GM19455 (cell line): ENCODE measurements around the gene GABBR2.

Source experiments
- ATAC-seq: cut with Tn5 transposase; IDR thresholded peaks from one replicate; pipeline ENCODE4 v1.9.1; 2021; ENCODE audit not compliant: unreplicated experiment

GABBR2 gene

GRCh38 chr9:98570663-98571440, 137.9 kb downstream of the GABBR2 start:
- ATAC-seq = no peak

GRCh38 chr9:98570055-98570454, 138.7 kb downstream of the GABBR2 start:
- ATAC-seq = no peak

DNA sequence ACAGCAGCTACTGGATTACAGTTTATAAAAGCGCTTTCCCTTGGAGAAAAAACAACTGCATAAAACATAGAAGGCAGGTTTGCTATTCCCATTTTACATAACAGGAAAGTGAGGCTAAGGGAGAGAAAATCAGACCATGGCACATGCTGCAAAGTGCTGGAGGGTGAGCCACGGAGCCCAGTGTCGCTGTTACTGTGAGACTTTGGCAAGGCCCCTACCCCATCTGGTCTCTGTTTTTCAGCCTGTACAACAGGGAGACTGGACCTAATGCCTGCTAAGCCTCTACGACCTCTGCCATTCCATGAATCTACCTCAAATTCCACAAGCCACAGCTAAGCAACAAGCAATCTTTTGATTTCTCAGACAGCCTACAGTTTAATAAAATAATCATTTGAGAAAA, 139.2 kb downstream of the GABBR2 start:
- no peak for ATAC-seq

- ATAC-seq = no peak
These were observed 139.7 kb downstream of the GABBR2 start for GRCh38 chr9:98568909-98569469.

DNA sequence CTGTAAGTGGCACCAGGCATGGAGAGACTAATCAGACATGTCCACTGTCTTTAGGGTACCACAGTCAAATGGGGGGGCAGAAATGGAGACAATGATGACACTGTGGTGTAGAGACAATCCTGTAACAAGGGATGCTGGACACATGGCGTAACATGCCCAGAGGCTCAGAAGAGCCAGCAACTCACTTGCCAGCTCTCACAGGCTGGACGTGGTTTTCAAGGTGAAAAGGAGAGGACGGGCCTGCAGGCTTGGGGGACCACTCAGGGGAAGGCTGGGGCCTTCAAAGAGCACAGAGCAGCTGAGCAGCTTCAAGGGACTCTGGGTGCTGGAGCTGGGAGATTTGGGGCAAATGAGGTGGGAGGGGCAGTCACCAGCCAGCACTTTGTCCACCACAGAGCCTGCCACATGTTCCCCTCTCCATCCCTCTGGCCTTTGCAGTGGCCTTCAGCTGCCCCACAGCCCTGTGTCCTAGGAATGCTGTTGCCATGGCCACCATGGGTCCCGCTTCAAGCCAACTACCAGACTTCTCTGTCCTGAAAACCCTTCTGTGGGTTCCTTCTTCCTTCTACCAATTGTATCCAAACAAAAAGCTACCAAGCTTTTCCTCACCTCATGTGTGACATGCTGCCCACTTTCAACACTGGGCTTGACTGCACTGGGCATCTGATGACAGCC, 140.4 kb downstream of the GABBR2 start:
- no peak for ATAC-seq

GRCh38 chr9:98567540-98568233, 141.0 kb downstream of the GABBR2 start:
- ATAC-seq = no peak

DNA sequence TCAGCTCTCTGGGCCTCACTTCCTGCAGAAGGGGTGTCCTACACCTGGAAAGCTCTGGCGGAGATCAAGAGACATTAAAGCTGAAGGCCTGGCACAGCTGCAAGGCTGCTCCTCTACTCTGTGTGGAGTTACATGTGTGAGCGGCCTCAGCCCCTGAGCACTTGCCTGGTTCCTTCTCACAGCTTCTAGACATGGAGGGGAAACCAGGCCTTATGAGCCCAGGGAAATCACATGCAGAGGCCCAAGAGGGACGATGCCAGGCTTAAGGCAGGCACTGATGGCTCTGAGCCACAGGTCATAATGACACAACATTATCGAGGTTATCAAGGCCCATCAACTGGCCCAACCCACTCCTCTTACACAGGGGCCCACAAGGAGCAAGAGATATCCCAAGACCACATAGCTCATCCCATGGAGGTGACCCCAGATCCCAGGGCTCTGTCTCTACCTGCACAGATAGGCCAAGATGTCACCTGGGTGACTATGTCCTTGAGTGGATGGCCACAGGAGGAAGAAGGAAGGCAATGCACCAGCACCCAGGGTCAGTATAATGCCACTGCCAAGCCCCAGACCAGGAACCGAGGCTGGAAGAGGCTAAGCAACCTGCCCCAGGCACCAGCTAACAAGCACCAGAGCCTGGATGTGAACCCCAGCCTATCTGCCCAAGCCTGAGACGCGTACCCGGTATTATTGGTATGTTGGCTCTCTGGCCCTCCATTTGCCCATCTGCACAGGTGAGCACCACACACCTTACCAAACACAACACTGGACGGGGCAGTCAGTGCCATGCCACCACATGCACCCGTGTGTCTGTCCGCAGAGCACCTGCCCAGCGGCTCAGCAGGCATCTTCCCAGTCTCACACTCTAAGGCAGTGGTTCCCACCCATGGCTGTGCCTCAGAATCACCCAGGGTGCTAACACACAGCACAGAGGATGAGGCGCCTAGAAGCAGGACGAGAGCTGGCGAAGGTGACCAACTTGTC, 143.3 kb downstream of the GABBR2 start:
- ATAC-seq = no peak

- ATAC-seq = no peak
These were observed 144.0 kb downstream of the GABBR2 start for GRCh38 chr9:98564714-98565113.

DNA sequence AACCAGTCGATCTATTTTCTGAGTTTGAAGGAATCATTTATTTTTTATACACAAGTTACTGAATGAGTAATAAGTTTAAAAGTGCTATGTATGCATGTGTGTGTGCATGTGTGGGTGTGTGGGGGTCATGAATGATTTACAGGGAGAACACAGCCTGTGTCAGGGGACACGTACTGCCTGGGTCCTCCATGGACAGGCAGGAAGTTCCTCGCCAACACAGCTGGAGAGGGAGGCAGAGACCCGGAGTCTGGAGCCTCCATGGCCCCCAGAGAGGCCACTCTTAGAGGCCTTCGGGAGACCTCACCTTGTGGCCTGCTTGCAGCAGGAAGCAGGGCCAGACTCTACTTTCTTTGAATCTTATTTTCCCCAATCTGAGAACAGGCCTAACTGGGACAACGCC, 144.7 kb downstream of the GABBR2 start:
- ATAC-seq = no peak

DNA sequence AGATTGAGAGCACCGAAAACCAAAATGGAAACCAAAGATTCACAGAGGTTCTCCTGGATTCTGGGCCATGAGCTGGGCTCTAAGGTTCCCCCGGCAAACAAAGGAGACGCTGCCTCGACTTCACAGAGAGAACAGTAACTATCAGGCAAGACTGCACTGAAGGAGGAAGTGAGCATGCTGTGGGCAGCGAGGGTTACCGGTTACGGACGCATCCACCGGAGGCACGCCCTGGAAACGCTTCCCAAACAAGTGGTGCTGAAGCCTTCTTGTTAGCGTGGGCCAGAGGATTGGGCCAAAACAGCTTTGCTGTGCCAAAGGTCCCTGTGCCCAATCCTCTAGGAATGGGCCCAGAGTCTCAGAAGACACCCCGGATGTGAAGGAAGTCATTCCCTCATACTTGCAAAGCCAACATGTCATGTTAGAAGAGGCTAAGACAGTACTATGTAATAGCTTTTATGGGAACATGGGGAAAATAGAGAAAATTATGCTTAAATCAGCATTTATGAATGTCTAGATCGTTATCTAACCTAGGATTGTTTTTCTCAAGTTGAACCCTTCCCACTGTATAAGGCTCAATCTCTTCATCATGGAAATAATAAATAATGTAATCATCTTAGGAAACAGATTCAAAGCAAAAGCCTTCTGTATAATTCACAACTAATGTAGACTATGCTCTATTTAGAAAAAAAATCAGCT, 145.4 kb downstream of the GABBR2 start:
- ATAC-seq = no peak

- ATAC-seq = no peak
These were observed 149.2 kb downstream of the GABBR2 start for GRCh38 chr9:98559561-98559960.

GRCh38 chr9:98558575-98558974, 150.2 kb downstream of the GABBR2 start:
- ATAC-seq = no peak

DNA sequence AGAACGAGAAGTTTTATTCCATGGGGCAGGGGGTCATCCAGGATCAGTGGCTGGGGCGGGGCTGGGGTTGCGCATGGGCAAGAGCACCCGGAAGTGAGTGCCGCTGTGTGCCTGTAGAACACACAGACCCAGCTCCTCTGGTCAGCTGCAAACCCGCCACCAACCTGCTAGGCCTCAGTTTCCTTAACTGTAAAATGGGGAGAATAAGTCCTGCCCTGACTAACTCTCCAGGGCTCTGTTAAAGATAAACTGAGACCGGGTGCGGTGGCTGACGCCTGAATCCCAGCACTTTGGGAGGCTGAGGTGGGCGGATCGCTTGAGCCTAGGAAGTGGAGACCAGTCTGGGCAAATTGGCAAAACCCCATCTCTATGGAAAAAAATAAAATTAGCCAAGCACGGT, 152.2 kb downstream of the GABBR2 start:
- no peak for ATAC-seq

DNA sequence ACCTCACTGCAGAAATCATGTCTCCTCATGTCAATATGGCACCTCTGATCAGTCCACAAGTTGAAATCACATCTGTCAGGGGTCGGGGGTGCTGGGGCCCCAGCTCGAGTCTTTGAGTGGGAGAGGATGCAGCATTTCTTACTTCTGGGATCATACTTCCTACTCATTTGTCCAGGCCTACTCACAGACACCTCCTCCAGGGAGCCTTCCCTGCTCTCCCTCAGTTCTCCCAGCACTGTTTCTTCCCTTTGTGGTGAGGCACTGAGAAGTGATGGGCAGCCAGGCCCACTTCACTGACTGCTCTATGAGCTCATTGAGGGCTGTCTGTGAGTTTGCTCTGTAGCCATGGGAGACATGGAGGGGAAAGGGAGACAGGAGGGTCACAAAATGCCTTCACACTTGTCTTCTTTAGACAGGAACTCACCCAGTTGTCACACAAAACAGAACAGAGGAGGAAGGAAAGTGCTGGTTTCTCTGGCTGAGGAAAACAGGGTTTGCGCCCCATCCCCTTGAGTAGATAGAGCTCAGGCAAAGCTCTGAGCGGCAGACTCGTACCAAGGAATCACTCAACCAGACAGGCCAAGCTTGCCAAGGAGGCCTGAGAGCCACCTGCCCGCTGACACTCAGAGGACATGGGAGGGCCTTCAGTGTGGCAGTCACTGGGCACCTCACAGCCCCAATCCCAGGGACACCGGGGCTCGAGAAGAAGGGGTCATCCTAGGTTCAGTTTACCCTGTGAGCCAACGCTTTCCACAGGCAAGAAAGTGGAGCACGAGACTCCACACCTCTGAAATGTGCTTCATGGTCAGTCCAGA, 152.9 kb downstream of the GABBR2 start:
- no peak for ATAC-seq

- no peak for ATAC-seq
These were observed 154.0 kb downstream of the GABBR2 start for GRCh38 chr9:98554752-98555151.

GRCh38 chr9:98552331-98552730, 156.4 kb downstream of the GABBR2 start:
- no peak for ATAC-seq

GRCh38 chr9:98551511-98552286, 157.0 kb downstream of the GABBR2 start:
- no peak for ATAC-seq

DNA sequence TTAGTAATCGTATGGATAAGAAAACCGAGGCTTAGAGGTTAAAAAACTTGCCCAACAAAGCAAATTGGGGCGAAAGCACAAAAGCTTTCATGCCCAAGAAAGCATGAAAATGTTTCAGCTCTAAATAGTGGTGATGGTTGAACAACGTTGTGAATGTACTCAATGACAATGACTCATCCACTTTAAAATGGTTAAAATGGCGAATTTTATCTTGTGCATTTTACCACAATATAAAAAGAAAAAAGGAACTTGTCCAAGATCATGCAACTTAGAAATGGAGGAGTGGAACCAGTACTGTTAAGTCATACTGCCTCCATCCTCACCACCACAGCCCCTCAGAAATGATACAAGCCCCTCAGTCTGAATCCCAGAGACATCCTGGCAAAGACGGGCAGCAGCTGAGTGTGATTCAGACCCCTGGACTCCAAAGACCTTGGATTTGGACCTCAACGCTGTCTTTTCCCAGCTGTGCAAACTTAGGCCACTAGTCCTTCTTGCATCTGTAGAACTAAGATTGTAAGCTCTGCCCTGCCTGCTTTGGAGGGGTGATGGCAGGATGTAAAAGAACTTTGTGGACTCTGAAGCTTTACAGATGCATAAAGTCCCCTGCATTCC, 158.4 kb downstream of the GABBR2 start:
- no peak for ATAC-seq
